Activated T-cell treated with anti-CD3 and anti-CD28 coated beads, Interleukin-2, amount 50 U/mL, for 24 hours (primary cell): ENCODE results near the gene MRPL4.
A peak's percentile ranks its signal among the peaks of the same experiment; 100 is the strongest.
"Not testable (repeated sequence)": the region's sequence is repeated elsewhere in the genome, so short reads cannot be mapped to it uniquely, and the experiment has no call there.

Source experiments
- DNase-seq: peaks from one replicate; pipeline ENCODE4 v3.0.0-alpha.2; 2020
- H3K27ac Mint-ChIP-seq: 2 replicates; pipeline ENCODE4 v1.8.0; 2020; ENCODE audit warnings: mild to moderate bottlenecking, mixed read lengths
- H3K27me3 Mint-ChIP-seq: 2 replicates; pipeline ENCODE4 v1.8.0; 2020; ENCODE audit warnings: mixed read lengths
- H3K36me3 Mint-ChIP-seq: 2 replicates; pipeline ENCODE4 v1.8.0; 2020; ENCODE audit warnings: low read depth, mixed read lengths
- H3K4me1 Mint-ChIP-seq: 2 replicates; pipeline ENCODE4 v1.8.0; 2020; ENCODE audit warnings: low read depth, mixed read lengths
- H3K4me3 Mint-ChIP-seq: 2 replicates; pipeline ENCODE4 v1.8.0; 2020; ENCODE audit warnings: mild to moderate bottlenecking, moderate library complexity, mixed read lengths
- H3K9me3 Mint-ChIP-seq: 2 replicates; pipeline ENCODE4 v1.8.0; 2020; ENCODE audit warnings: mixed read lengths

The MRPL4 gene

DNA sequence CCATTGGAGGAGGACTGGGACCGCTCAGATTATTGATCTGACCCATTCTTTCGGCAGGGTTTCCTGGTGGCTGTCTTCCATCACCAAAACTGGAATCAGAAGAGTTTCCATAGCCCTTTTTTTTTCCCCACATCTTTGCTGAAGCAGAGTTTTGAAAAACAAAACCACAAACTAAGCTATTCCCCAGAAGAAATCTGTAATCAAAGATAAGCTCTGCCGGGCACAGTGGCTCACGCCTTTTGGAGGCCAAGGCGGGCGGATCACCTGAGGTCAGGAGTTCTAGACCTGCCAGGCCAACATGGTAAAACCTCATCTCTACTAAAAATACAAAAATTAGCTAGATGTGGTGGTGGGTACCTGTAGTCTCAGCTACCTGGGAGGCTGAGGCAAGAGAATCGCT, 14.7 kb downstream of the MRPL4 start:
- Mint-ChIP-seq H3K36me3 (peaks cover 8% of the 10 kb centered on the region), H3K9me3 (no peaks in the 10 kb centered on the region), H3K27ac (no peak overlapping the region), H3K4me3 (no peak overlapping the region), H3K4me1 (peaks cover 22% of the 10 kb centered on the region), H3K27me3 (no peaks in the 10 kb centered on the region)
- no peak for DNase-seq

DNA sequence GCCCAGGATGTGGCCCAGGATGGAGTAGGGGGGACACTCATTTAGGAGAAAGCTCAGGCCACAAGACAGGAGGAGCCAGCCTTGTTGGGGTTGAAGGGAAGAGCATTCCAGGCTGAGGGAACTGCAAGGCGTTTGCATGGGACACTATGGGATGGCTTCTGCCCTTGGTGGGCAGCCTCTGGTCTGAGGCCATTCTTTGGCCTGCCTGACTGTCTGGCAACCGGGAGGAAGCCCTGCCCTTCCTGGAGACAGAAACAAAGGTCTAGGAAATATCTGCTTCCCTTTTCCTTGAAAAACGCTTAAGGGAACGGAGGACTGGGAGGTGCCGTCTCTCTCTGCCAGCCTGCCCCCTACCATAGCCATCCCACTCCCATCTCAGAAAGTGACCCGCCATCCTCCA, 16.1 kb downstream of the MRPL4 start:
- no peaks in the 10 kb centered on the region for H3K9me3 Mint-ChIP-seq
- H3K4me1 Mint-ChIP-seq = peaks cover 33% of the 10 kb centered on the region
- no peak for DNase-seq
- no peak overlapping the region for H3K27ac Mint-ChIP-seq
- no peaks in the 10 kb centered on the region for H3K27me3 Mint-ChIP-seq
- H3K4me3 Mint-ChIP-seq = no peak overlapping the region
- peaks cover 19% of the 10 kb centered on the region for H3K36me3 Mint-ChIP-seq

DNA sequence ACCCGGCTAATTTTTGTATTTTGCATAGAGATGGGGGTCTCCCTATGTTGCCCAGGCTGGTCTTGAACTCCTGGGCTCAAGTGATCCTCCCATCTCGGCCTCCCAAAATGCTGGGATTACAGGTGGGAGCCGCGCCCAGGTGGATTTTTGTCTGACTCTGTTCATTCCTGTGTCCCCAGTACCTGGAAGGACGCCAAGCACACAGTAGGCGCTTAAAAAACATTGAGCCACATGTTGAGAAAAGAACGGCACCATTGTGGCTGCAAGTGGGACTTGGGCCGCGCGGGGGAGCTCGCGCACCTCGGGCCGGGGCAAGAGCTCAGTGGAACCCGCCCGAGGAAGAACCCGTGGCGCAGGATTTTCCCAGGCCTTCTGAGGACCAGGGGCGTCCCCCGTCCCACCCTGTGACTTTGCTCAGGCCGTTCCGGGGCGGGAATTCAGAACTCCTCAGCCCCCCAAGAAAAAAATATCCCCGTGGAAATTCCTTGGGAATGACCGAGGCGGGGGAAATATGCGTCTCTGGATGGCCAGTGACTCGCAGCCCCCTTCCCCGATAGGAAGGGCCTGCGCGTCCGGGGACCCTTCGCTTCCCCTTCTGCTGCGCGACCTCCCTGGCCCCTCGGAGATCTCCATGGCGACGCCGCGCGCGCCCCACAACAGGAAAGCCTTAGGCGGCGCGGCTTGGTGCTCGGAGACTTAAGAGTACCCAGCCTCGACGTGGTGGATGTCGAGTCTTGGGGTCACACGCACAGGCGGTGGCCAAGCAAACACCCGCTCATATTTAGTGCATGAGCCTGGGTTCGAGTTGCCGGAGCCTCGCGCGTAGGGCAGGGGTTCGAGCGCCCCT, 17.5 kb downstream of the MRPL4 start:
- peaks cover 27% of the 10 kb centered on the region for H3K36me3 Mint-ChIP-seq
- peak overlapping the region; percentile 86 for H3K4me3 Mint-ChIP-seq
- DNase-seq = peak; percentile 93
- H3K27me3 Mint-ChIP-seq = no peaks in the 10 kb centered on the region
- H3K4me1 Mint-ChIP-seq = peaks cover 37% of the 10 kb centered on the region
- H3K9me3 Mint-ChIP-seq = no peaks in the 10 kb centered on the region
- H3K27ac Mint-ChIP-seq = peak overlapping the region; percentile 97

DNA sequence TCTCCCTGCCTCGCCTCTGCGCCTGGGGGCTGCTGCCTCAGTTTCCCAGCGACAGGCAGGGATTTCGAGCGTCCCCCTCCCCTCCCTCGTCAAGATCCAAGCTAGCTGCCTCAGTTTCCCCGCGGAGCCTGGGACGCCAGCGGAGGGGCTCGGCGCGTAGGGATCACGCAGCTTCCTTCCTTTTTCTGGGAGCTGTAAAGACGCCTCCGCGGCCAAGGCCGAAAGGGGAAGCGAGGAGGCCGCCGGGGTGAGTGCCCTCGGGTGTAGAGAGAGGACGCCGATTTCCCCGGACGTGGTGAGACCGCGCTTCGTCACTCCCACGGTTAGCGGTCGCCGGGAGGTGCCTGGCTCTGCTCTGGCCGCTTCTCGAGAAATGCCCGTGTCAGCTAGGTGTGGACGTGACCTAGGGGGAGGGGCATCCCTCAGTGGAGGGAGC, 18.2 kb downstream of the MRPL4 start:
- Mint-ChIP-seq H3K4me3 (peak overlapping the region; percentile 86), H3K4me1 (peaks cover 42% of the 10 kb centered on the region), H3K9me3 (no peaks in the 10 kb centered on the region), H3K36me3 (peaks cover 34% of the 10 kb centered on the region), H3K27me3 (no peaks in the 10 kb centered on the region), H3K27ac (peak overlapping the region; percentile 97)
- DNase-seq = peak; percentile 81

DNA sequence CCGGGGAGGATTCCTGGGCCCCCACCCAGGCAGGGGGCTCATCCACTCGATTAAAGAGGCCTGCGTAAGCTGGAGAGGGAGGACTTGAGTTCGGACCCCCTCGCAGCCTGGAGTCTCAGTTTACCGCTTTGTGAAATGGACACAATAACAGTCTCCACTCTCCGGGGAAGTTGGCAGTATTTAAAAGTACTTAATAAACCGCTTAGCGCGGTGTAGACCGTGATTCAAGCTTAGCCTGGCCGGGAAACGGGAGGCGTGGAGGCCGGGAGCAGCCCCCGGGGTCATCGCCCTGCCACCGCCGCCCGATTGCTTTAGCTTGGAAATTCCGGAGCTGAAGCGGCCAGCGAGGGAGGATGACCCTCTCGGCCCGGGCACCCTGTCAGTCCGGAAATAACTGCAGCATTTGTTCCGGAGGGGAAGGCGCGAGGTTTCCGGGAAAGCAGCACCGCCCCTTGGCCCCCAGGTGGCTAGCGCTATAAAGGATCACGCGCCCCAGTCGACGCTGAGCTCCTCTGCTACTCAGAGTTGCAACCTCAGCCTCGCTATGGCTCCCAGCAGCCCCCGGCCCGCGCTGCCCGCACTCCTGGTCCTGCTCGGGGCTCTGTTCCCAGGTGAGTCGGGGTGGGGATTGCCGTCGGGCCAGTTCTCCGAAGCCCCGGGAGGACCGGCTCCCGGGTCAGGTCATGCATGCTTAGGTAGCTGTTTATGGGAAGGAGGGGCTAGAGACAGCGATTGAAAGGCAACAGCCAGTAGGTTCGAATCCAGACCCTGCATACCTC, 18.8 kb downstream of the MRPL4 start, which contains the start of gene ICAM1:
ICAM1 (plus strand) TSS at position 505 of the 779 bp plus-strand sequence; CDS start at position 545, 40 bp downstream.
- no peaks in the 10 kb centered on the region for H3K9me3 Mint-ChIP-seq
- H3K4me3 Mint-ChIP-seq = peak within 1 kb of the TSS; percentile 86
- H3K27me3 Mint-ChIP-seq = no peaks in the 10 kb centered on the region
- H3K36me3 Mint-ChIP-seq = peaks cover 37% of the 10 kb centered on the region
- H3K4me1 Mint-ChIP-seq = peaks cover 42% of the 10 kb centered on the region
- peak; percentile 85 for DNase-seq
- H3K27ac Mint-ChIP-seq = peak within 1 kb of the TSS; percentile 97

DNA sequence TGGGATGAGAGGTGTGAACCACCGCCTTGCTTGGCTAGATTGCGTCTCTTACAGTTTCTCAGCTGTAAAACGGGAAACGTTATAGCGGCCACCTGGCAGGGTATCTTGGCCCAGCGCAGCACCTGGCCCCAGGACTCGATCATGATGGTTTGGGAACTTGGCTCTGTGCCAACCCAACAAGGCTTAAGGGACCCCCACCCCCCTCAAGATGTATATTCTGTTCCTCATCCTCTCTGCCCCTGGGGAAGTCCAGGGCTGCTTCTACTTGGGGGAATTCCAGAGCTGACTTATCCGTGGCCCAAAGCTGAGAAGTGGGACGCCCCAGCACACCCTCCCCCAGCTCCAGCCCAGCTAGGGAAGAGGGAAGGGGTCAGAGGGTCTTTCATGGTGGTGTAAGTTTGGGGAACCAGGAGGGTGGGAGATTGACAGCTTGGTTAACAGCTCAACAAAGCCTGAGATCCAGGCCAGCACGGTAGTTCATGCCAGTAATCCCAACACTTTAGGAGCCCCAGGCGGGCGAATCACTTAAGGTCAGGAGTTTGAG, 19.6 kb downstream of the MRPL4 start:
- H3K4me1 Mint-ChIP-seq = peaks cover 42% of the 10 kb centered on the region
- H3K27ac Mint-ChIP-seq = peak overlapping the region; percentile 97
- DNase-seq = peak; percentile 64
- H3K36me3 Mint-ChIP-seq = peaks cover 38% of the 10 kb centered on the region
- no peaks in the 10 kb centered on the region for H3K27me3 Mint-ChIP-seq
- peak overlapping the region; percentile 86 for H3K4me3 Mint-ChIP-seq
- H3K9me3 Mint-ChIP-seq = no peaks in the 10 kb centered on the region

DNA sequence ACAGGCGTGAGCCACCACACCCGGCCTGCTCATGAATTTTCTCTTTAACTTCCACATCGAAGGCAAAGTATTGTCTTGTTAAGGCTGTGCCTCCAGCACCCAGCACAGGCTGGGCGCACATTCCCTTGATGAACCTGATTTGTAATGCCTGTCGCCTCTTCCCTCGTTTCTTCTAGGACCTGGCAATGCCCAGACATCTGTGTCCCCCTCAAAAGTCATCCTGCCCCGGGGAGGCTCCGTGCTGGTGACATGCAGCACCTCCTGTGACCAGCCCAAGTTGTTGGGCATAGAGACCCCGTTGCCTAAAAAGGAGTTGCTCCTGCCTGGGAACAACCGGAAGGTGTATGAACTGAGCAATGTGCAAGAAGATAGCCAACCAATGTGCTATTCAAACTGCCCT, 22.6 kb downstream of the MRPL4 start:
- H3K27ac Mint-ChIP-seq = peak overlapping the region; percentile 65
- no peaks in the 10 kb centered on the region for H3K27me3 Mint-ChIP-seq
- H3K4me3 Mint-ChIP-seq = no peak overlapping the region
- H3K9me3 Mint-ChIP-seq = no peaks in the 10 kb centered on the region
- peaks cover 66% of the 10 kb centered on the region for H3K36me3 Mint-ChIP-seq
- H3K4me1 Mint-ChIP-seq = peaks cover 51% of the 10 kb centered on the region
- no peak for DNase-seq

DNA sequence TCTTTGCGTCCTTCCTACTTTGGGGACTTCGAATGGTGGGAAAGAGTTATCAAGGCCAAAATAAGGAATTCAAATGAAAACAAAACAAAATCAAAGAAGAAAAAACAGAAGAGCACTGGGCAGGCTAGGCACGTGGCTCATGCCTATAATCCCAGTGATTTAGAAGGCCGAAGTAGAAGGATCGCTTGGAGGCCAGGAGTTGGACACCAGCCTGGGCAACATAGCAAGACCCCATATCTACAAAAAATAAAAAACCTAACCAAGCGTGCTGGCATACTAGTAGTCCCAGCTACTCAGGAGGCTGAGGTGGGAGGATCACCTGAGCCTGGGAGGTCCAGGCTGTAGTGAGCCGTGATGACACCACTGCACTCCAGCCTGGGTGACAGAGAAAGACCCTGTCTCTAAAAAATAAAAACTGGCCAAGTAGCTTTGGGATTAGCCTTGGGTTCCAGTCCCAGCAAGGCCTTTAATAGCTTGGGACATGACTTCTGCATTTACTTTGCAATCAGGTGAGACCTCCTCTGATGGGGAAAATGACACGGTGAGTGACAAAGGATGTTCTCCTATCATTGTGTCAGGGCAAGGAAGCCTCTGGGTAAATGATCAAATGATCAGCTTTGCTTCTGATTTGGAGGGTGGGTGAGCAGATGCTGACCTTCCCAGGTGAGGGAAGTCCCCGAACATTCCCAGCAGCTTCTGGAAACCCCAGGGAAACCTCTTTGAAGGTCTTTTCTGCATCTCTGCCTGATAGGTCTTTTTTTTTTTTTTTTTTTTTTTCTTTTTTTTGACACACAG, 26.0 kb downstream of the MRPL4 start:
- Mint-ChIP-seq H3K27me3 (no peaks in the 10 kb centered on the region), H3K4me1 (peaks cover 26% of the 10 kb centered on the region), H3K27ac (no peak overlapping the region), H3K9me3 (no peaks in the 10 kb centered on the region), H3K36me3 (peaks cover 66% of the 10 kb centered on the region), H3K4me3 (no peak overlapping the region)
- no peak for DNase-seq

DNA sequence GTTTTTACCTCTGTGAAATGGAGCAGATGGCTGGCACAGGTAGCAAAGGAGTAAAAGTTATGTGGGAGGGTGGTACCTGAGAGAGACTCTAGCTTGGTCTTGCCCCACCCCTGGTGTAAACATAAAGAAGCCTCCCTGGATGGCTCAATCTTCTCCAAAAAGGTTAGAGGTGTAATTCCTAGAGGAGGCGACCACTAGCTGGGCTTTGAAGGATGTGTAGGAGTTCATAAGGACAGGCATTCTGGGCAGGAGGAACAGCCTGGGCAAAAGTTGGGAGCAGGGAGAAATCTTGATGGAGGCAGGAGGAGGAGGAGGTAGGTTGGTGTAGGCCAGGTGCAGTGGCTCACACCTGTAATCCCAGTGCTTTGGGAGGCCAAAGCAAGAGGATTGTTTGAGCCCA, 26.9 kb downstream of the MRPL4 start:
- Mint-ChIP-seq H3K36me3 (peaks cover 73% of the 10 kb centered on the region), H3K4me3 (no peak overlapping the region), H3K9me3 (no peaks in the 10 kb centered on the region), H3K27ac (no peak overlapping the region), H3K27me3 (no peaks in the 10 kb centered on the region), H3K4me1 (peaks cover 25% of the 10 kb centered on the region)
- no peak for DNase-seq

DNA sequence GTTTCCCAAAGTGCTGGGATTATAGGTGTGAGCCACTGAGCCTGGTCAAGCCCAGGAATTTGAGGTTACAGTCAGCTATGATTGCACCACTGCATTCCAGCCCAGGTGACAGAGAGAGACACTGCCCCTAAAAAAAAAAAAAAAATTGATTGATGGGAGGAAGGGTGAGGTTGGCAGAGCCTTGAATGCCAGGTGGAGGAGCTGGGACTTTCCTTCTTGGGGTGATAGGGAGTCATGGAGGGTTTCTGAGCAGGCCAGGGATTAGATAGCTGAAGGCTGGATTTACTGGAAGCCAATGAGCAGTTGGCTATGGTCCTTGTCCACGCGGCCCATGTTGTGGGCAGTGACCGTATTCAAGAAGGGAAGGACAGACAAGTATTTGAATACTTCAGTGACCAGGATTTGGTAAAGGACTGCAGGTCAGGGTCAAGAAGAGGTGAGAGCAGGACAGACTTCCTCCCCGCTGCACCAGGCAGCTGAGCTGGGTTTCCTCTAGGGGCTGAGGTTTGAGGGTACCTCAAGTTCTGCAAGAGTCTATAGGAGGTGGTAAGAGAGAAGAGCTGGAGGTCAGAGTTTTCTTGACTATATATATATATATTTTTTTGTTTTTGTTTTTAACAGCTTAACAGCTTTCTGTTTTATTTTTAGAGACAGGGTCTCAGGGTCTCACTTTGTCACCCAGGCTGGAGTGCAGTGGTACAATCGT, 27.9 kb downstream of the MRPL4 start:
- Mint-ChIP-seq H3K27ac (peak overlapping the region; percentile 31), H3K9me3 (no peaks in the 10 kb centered on the region), H3K4me3 (no peak overlapping the region), H3K4me1 (peaks cover 19% of the 10 kb centered on the region), H3K36me3 (peaks cover 73% of the 10 kb centered on the region), H3K27me3 (no peaks in the 10 kb centered on the region)
- DNase-seq = no peak

DNA sequence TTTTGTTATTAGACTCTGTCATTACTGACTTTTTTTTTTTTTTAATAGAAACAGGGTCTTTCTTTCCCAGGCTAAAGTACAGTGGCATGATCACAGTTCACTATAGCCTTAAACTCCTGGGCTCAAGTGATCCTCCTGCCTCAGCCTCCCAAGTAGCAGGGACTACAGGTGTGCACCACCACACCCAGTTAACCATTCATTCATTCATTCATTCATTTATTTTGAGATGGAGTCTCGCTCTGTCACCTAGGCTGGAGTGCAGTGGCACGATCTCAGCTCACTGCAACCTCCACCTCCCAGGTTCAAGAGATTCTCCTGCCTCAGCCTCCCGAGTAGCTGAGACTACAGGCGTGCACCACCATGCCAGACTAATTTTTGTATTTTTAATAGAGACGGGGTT, 30.0 kb downstream of the MRPL4 start:
- H3K9me3 Mint-ChIP-seq, DNase-seq, H3K4me3 Mint-ChIP-seq, H3K27ac Mint-ChIP-seq, H3K27me3 Mint-ChIP-seq: not testable (repeated sequence)
- Mint-ChIP-seq H3K4me1 (peaks cover 35% of the 10 kb centered on the region), H3K36me3 (peaks cover 79% of the 10 kb centered on the region)

DNA sequence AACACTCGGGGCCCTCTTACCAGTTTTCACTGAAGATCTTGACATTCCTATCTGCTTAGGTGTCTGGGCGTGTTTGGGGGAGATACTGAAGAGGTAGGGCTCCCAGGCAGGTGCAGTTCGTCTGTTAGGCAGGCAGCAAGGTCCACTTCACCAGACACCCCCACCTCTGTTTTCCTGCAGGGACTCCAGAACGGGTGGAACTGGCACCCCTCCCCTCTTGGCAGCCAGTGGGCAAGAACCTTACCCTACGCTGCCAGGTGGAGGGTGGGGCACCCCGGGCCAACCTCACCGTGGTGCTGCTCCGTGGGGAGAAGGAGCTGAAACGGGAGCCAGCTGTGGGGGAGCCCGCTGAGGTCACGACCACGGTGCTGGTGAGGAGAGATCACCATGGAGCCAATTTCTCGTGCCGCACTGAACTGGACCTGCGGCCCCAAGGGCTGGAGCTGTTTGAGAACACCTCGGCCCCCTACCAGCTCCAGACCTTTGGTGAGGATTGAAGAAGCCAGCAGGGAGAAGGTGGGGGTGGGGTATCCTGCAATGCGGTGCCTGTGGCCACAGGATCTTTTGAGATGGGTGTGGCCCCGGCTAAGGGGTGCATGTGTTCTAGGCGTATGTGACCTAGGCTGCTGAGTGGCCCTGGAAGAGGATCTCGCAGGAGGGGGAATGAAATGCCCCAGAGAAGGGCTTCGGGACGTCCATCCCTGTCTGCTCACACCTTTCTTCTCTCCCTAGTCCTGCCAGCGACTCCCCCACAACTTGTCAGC, 31.5 kb downstream of the MRPL4 start:
- H3K4me1 Mint-ChIP-seq = peaks cover 39% of the 10 kb centered on the region

More for the DNA sequence above, 31.5 kb downstream of the MRPL4 start:
- Mint-ChIP-seq H3K9me3 (no peaks in the 10 kb centered on the region), H3K4me3 (no peak overlapping the region), H3K36me3 (peaks cover 65% of the 10 kb centered on the region), H3K27me3 (peaks cover 16% of the 10 kb centered on the region), H3K27ac (no peak overlapping the region)
- no peak for DNase-seq
